ENCODE measurements around the gene ELMO3. TPM values are rescaled to one million over a fixed set of nuclear protein-coding genes. Genes with fewer than 3 reads are reported as not detected.

ELMO3 gene
- total RNA-seq, 4 donors from 2014 or later: 0.51 to 1.5 (median 0.93) TPM

DNA sequence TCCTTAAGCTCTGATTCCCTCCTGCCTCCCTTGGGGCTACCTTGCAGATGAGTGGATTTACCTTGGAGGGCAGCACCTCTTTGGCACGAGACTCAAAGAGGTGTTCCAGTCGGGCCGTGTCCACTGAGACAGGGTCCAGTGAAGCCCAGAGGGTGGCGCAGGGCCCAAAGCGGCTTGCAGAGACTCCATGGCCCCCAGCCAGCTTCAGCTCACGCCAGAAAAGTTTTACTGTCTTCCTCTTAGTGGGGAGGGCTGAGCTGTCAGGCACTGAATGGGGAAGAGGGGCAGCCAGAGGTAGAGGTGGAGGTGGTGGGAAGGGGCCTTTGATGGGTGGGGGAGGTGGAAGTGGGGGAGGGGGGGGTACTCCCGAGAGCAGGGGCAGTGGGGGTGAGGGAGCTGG lies 34.7 kb downstream of the ELMO3 start:
- TF ChIP-seq, protein P1, sequence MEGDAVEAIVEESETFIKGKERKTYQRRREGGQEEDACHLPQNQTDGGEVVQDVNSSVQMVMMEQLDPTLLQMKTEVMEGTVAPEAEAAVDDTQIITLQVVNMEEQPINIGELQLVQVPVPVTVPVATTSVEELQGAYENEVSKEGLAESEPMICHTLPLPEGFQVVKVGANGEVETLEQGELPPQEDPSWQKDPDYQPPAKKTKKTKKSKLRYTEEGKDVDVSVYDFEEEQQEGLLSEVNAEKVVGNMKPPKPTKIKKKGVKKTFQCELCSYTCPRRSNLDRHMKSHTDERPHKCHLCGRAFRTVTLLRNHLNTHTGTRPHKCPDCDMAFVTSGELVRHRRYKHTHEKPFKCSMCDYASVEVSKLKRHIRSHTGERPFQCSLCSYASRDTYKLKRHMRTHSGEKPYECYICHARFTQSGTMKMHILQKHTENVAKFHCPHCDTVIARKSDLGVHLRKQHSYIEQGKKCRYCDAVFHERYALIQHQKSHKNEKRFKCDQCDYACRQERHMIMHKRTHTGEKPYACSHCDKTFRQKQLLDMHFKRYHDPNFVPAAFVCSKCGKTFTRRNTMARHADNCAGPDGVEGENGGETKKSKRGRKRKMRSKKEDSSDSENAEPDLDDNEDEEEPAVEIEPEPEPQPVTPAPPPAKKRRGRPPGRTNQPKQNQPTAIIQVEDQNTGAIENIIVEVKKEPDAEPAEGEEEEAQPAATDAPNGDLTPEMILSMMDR (IDR thresholded peaks at IDR 0.05; ENCODE audit: low read depth): no peak

DNA sequence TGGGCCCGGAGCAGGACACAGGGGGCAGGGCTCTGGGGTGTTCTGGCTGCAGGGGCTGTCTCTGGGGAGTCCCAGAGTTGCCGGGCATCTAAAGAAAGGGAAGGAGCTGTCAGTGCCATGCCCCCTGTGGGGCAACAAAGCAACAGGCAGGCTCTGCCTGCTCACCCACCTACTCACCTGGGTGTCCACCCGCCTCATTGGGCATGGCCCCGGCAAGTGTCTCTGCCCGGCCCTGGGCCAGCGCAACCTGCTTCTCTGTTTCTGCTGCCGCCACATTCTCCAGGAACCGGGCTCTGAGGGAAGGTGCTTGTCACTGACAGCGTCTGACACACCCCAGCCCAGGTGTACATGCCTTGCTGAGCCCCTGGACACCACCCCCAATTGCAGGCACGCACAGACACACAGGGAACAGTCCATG lies 35.3 kb downstream of the ELMO3 start:
- TF ChIP-seq, protein P1 (IDR thresholded peaks at IDR 0.05; ENCODE audit: low read depth): no peak

DNA sequence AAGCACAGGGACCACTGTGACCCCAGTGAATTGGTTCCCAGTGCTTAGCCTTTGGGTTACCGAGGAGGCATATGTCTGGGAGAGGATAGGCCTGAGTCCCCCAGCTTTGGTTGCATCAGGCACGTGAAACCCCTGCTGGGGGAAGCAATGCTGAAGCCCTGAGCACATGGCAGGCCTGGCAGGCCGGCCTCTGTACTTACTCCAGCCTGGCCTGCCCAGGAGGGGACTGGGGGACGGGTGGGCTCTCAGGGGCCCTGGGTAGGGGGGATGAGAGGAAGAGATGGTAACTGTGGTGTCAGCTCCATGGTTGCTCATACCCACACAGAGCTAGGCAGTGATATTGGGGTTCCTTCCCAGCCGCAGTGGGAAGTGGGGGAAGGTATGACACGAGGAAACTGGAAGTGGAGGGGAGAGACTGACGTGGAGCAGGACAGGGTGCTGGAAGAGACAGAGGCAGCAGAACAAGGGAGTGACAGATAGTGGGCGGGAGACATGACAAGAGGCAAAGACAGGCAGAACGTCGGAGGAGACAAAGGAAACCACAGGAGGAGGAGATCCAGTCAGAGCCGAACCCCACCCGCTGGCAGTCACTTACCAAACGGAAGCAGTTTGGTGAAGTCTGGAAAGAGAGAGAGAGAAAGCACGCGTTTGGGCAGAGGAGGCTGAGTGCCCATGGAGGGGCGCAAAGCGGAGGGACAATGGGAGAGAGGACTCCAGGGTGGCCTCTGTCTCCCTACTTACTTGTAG lies 37.1 kb downstream of the ELMO3 start:
- TF ChIP-seq, protein P1 (IDR thresholded peaks at IDR 0.05; ENCODE audit: low read depth): no peak

DNA sequence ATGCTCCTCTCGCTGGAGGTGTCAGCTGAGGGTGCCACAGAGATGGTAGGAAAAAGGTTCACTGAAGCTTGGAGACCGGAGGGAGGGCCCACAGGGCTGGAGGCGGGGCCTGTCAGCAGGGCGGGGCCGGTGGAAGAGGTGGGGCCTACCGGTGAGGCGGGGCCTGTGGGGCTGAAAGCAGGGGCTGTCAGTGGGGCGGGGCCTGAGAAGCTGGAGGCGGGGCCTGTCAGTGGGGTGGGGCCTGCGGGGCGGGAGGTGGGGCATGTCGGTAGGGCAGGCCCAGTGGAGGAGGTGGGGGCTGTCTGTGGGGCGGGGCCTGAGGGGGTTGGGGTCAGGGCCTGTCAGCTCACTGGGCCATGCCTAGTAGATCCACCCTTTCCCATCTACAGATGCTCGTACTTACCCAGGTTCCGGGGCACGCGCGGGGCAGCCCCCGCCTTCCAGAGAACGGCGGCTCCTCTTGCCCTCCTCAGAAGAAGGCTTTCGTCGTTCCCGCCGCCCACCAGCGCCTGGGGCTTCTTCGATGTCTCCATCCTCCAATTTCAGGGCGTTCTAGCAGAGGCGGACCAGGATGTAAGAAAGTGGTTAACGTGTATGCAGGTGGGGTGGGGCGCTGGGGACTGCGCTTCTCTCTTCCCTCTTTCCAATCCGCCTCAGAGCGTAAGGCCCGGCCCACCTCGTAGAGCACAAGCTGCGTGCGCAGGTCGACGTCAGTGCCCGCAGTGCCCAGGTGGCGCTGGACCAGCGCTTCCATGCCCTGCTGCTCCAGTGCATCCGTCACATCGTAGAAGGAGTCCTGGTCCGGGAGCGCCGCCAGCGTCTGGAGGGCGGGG lies 37.8 kb downstream of the ELMO3 start:
- TF ChIP-seq, protein P1 (IDR thresholded peaks at IDR 0.05; ENCODE audit: low read depth): no peak

DNA sequence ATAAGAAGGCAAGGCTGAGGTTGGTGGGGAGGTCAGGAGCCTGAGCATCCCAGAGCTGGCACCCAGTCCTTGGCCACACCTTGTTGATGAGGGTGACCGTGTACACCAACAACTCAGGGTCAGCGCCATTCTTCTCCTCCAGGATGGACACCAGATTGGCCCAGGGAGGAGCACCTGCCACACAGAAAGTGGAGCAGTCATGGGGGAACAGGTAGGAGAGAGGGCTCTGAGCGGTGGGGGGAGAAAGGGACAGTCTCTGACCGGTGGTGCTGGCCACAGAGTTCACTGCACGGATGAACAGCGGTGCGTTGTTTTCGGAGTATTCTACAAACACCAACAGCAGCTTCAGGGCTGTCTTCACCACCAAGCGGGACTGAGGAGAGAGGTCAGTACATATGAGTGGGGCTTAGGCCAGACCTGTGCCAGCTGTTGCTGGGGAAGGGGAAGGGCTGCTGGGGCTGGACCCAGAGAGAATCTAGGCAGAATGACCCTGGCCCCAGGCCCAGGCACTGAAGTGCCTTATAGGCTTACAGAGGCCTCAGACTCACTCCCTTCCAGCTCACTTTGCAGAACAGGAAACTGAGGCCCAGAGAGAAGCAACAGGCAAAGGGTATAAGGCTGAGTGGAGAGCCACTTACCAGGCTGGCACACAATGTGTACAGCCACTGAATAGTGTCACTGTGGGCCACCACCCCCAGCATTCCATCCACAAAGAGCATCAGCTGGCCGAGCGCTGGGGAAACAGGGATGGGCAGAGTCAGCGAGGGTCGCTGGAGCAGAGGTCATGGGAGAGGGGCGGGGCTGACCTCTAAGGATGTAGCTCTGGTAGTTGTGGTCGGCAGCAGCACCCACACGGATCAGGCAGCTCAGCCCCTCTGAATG lies 38.7 kb downstream of the ELMO3 start:
- TF ChIP-seq, protein P1 (IDR thresholded peaks at IDR 0.05; ENCODE audit: low read depth): no peak

DNA sequence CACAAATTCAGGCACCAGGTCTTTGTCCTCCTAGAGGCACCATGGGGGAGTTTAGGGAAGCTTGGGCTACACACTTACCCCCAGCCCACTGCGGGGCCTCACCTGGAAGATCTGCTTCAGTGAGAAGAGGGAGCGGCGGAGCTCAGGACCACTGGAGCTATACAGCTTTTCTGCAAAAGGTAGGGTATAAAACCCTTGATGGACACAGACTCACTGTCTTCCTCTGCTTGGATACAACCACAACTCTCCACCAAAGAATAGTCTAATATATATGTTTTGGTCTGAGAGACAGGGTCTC lies 39.3 kb downstream of the ELMO3 start:
- TF ChIP-seq, protein P1 (IDR thresholded peaks at IDR 0.05; ENCODE audit: low read depth): no peak

Data from subcutaneous adipose tissue (tissue), 4 donors.